Endothelial cell of umbilical vein (primary cell): ENCODE data around the gene EHD2. TPM values are rescaled to one million over a fixed set of nuclear protein-coding genes. Genes with fewer than 3 reads are reported as not detected.
"Not testable (repeated sequence)": the region's sequence is repeated elsewhere in the genome, so short reads cannot be mapped to it uniquely, and the experiment has no call there.

Experiments used
- BruUV-seq: library from RNA; stranded (reverse); fragments of 400-500 nt; replicated peaks from 2 replicates; lab custom pipeline; 2021; lab: Mats Ljungman, UMichigan
- CTCF ChIA-PET: fragments of 300-600, 350-600 bp; sonication (Branson Sonifier 250); formaldehyde crosslinking; loops from one replicate; lab custom pipeline; 2021; ENCODE audit warnings: antibody characterized with exemption, inconsistent platforms; lab: Charles Lee
- POLR2A ChIA-PET: fragments of 300-600, 350-600 bp; sonication (Branson Sonifier 250); formaldehyde crosslinking; loops from one replicate; lab custom pipeline; 2021; ENCODE audit warnings: antibody characterized with exemption, inconsistent platforms; lab: Charles Lee
- DNase-seq: peaks from one replicate; pipeline ENCODE4 v3.0.0-alpha.2; 2011; ENCODE audit warnings: low read depth, low spot score
- FAIRE-seq: peaks from 2 replicates; lab custom pipeline; 2011; peaks lifted over from hg19 to GRCh38; lab: Jason Lieb, UNC
- H2AFZ ChIP-seq: 2 replicates; pipeline ENCODE4 v1.6.0; 2012; ENCODE audit warnings: low read depth, low read length, control low read depth, inconsistent platforms
- H3K27ac ChIP-seq: 2 replicates; pipeline ENCODE4 v1.5.1; 2011; ENCODE audit warnings: low read depth, mild to moderate bottlenecking, control low read depth, low read length, moderate library complexity; ENCODE audit not compliant: insufficient read depth
- H3K27me3 ChIP-seq, 2 experiments: 2 replicates each; pipeline versions ENCODE4 v1.6.0 to v1.6.1; 2011; ENCODE audit warnings: low read length in 2 of 2, mixed read lengths in 1 of 2; ENCODE audit not compliant: control insufficient read depth in 2 of 2, insufficient read depth in 2 of 2
- H3K36me3 ChIP-seq, 2 experiments: 2 replicates in 1 of 2; 3 replicates in 1 of 2; pipeline ENCODE4 v1.5.1; 2011; ENCODE audit warnings: low read length in 2 of 2, mild to moderate bottlenecking in 1 of 2, moderate library complexity in 1 of 2; ENCODE audit not compliant: control insufficient read depth in 2 of 2, insufficient read depth in 2 of 2; ENCODE audit errors: extremely low read depth in 1 of 2
- H3K4me1 ChIP-seq: 3 replicates; pipeline ENCODE4 v1.5.1; 2011; ENCODE audit warnings: mild to moderate bottlenecking, low read length; ENCODE audit not compliant: control insufficient read depth, insufficient read depth; ENCODE audit errors: extremely low read depth
- H3K4me2 ChIP-seq: 2 replicates; pipeline ENCODE4 v1.6.1; 2011; ENCODE audit warnings: low read length, control low read depth, mixed read lengths; ENCODE audit not compliant: insufficient read depth
- H3K4me3 ChIP-seq, 3 experiments: fragments of 200-600 bp in 1 of 3; sonication (generic), shearing (Covaris generic) in 1 of 3; replicated peaks in 1 of 3; 2 replicates each; pipeline ENCODE4 v1.5.1; 2011 to 2016; ENCODE audit warnings: control low read depth in 3 of 3, low read length in 3 of 3, mild to moderate bottlenecking in 2 of 3, inconsistent platforms in 1 of 3, low read depth in 1 of 3, moderate library complexity in 1 of 3; ENCODE audit not compliant: insufficient read depth in 1 of 3
- H3K79me2 ChIP-seq: 2 replicates; pipeline ENCODE4 v1.6.0; 2012; ENCODE audit warnings: low read length, inconsistent platforms; ENCODE audit not compliant: control insufficient read depth, insufficient read depth
- H3K9ac ChIP-seq: replicated peaks from 2 replicates; pipeline ENCODE3; 2011; ENCODE audit warnings: low read length, control low read depth; ENCODE audit not compliant: insufficient read depth; ENCODE audit errors: extremely low read depth
- H3K9me1 ChIP-seq: replicated peaks from 3 replicates; pipeline ENCODE4 v1.6.0; 2011; ENCODE audit warnings: mild to moderate bottlenecking, low read length; ENCODE audit not compliant: control insufficient read depth, insufficient read depth; ENCODE audit errors: extremely low read depth
- H3K9me3 ChIP-seq: replicated peaks from 2 replicates; pipeline ENCODE4 v1.5.1; 2012; ENCODE audit warnings: low read length, inconsistent platforms; ENCODE audit not compliant: control insufficient read depth, insufficient read depth
- H4K20me1 ChIP-seq: replicated peaks from 2 replicates; pipeline ENCODE3; 2011; ENCODE audit warnings: mild to moderate bottlenecking, low read length; ENCODE audit not compliant: control insufficient read depth, insufficient read depth; ENCODE audit errors: extremely low read depth
- CTCF ChIP-seq, 2 donors: IDR thresholded peaks; 1 replicate in 1 of 2; 2 replicates in 1 of 2; pipeline ENCODE4 v1.5.1; 2011; ENCODE audit warnings: low read length in 2 of 2, mild to moderate bottlenecking in 2 of 2, moderate library complexity in 2 of 2, control low read depth in 1 of 2, inconsistent platforms in 1 of 2, low read depth in 1 of 2; ENCODE audit not compliant: insufficient read depth in 1 of 2; ENCODE audit errors: extremely low read depth in 1 of 2
- EZH2 ChIP-seq: IDR thresholded peaks from 2 replicates; pipeline ENCODE4 v1.6.1; 2012; ENCODE audit warnings: borderline replicate concordance, low read depth, mild to moderate bottlenecking, moderate library complexity, low read length, inconsistent platforms; ENCODE audit not compliant: severe bottlenecking
- FOS ChIP-seq: IDR thresholded peaks from 2 replicates; pipeline ENCODE4 v1.6.1; 2011; ENCODE audit warnings: mild to moderate bottlenecking, low read length, moderate library complexity, borderline replicate concordance; ENCODE audit not compliant: insufficient read depth
- GATA2 ChIP-seq: IDR thresholded peaks from 2 replicates; pipeline ENCODE4 v1.7.0; 2011; ENCODE audit warnings: low read depth, mild to moderate bottlenecking, moderate library complexity, mixed read lengths, low read length; ENCODE audit not compliant: insufficient read length, insufficient read depth
- JUN ChIP-seq: IDR thresholded peaks from 2 replicates; pipeline ENCODE4 v1.6.1; 2011; ENCODE audit warnings: borderline replicate concordance, low read depth; ENCODE audit not compliant: insufficient read length, insufficient read depth
- MAX ChIP-seq: IDR thresholded peaks from 2 replicates; pipeline ENCODE4 v1.6.1; 2011; ENCODE audit not compliant: insufficient read depth, insufficient read length
- MYC ChIP-seq: IDR thresholded peaks from one replicate; pipeline ENCODE4 v1.6.1; 2011; ENCODE audit warnings: mild to moderate bottlenecking, low read depth, low read length
- POLR2A ChIP-seq: IDR thresholded peaks from 2 replicates; pipeline ENCODE4 v1.6.1; 2012; ENCODE audit warnings: low read depth, mild to moderate bottlenecking, control low read depth, low read length
- POLR2AphosphoS5 ChIP-seq: IDR thresholded peaks from 2 replicates; pipeline ENCODE4 v1.6.1; 2012; ENCODE audit warnings: low read depth, mild to moderate bottlenecking, control low read depth, low read length, moderate library complexity; ENCODE audit not compliant: insufficient read depth
- dilution Hi-C: fragments of 300-500 bp; cut with MboI; formaldehyde crosslinking; loops from one replicate; pipeline ENCODE4 v1.15.0; 2019; ENCODE audit warnings: low sequenced_read_pairs; ENCODE audit not compliant: extremely low pct_ligation_motif_present
- intact Hi-C: fragments of 100-400 bp; cut with micrococcal nuclease; formaldehyde crosslinking; loops from one replicate; pipeline ENCODE4 v1.10.0; 2022
- polyA plus RNA-seq, 4 experiments: library from polyadenylated mRNA; depleted of rRNA in 3 of 4; stranded (reverse) in 3 of 4; unstranded in 1 of 4; fragments of >200 nt; gene quantifications; 2 replicates each; pipeline versions ENCODE4 v1.2.1 to v1.2.3, GENCODE V29; 2011 to 2012; ENCODE audit warnings: missing spikeins in 1 of 4
- total RNA-seq: library from RNA; stranded (reverse); gene quantifications from 2 replicates; pipeline ENCODE4 v1.2.3, GENCODE V29; 2021

EHD2 gene
- total and polyA plus RNA-seq, 2 donors (not counting 3 experiments of a cell fraction or from before 2014, with no cell fraction given) = 110 to 220 TPM

GRCh38 chr19:47668556-47668955 lies 44.7 kb upstream of the EHD2 start:
- H3K27ac ChIP-seq, H3K4me1 ChIP-seq, DNase-seq, H3K9me3 ChIP-seq, H3K4me2 ChIP-seq, H3K9me1 ChIP-seq, H3K9ac ChIP-seq, H4K20me1 ChIP-seq, H3K27me3 ChIP-seq, intact Hi-C loops, H2AFZ ChIP-seq, dilution Hi-C loops, H3K4me3 ChIP-seq, FAIRE-seq, POLR2A ChIA-PET, BruUV-seq: not testable (repeated sequence)
- peaks cover 0 to 12% of the 10 kb centered on the region in 2 experiments for H3K36me3 ChIP-seq
- peaks cover 29% of the 10 kb centered on the region for H3K79me2 ChIP-seq
- CTCF ChIA-PET = interaction anchor here (0.6 to 1.7 kb wide), 3 partner anchors 10 to 153 kb away, joined by 3 to 5 read pairs (median 3); partner anchors contain the start of gene NAPA

- Histone ChIP-seq H3K4me2 (no peak overlapping the region), H3K27ac (no peak overlapping the region), H4K20me1 (no peaks in the 10 kb centered on the region), H3K27me3 (no peaks in the 10 kb centered on the region), H3K36me3 (peaks cover 3 to 24% of the 10 kb centered on the region in 2 experiments), H3K4me1 (no peaks in the 10 kb centered on the region), H2AFZ (no peak overlapping the region), H3K4me3 (no peak overlapping the region), H3K9me3 (no peaks in the 10 kb centered on the region), H3K9ac (no peak overlapping the region), H3K9me1 (no peaks in the 10 kb centered on the region), H3K79me2 (peaks cover 12% of the 10 kb centered on the region)
- no TSS peak for BruUV-seq
- TF ChIP-seq GATA2 (no peak), FOS (no peak), JUN (no peak), MYC (no peak), EZH2 (no peak), POLR2AphosphoS5 (no peak), POLR2A (no peak), MAX (no peak), CTCF (IDR thresholded peaks at IDR 0.05; ENCODE audit: extremely low read depth in 1 of 2, insufficient read depth in 1 of 2, low read depth in 1 of 2, low read length in 2 of 2) (no peak)
- dilution Hi-C loops (no loop called here), intact Hi-C loops (no loop called here)
- DNase-seq (no peak), FAIRE-seq (no peak)
- ChIA-PET CTCF (no interaction called here), POLR2A (no interaction called here)
Observed at GRCh38 chr19:47670736-47671135, 42.5 kb upstream of the EHD2 start.
